Measurements from ENCODE around the gene ADCY5. TPM values are rescaled to one million over a fixed set of nuclear protein-coding genes. Genes with fewer than 3 reads are reported as not detected.

Gene ADCY5
- total and polyA plus RNA-seq, 2 donors (not counting 1 experiment from before 2014, with no cell fraction given): not detected

DNA sequence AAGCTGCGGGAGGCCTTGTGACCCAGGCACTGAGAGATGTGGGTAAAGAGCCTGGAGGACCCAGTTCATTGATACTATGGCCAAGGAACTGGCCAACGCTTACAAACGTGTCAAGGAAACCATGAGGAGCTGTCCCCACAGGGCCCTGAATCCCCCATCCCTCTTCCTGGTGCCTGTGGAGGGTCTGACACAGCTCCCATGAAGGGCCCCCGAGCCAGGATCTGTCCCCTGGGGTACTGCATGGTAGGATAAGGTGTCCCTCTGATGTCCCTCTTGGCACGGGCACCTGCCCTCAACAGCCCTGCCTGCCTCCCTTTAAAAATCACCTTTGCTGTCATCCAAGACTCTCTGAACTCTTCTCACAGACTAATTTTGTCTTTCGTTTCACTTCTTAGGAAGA lies 122.4 kb downstream of the ADCY5 start:
- no peaks in the 10 kb centered on the region for H3K36me3 ChIP-seq (replicated peaks in 1 of 2; ENCODE audit: control extremely low read depth in 1 of 2, control insufficient read depth in 1 of 2, extremely low read depth in 1 of 2, insufficient read depth in 2 of 2, low read length in 1 of 2)
- ATAC-seq (ENCODE audit: low read depth): no peak
- no peak overlapping the region for H3K27ac ChIP-seq (ENCODE audit: low read length in 2 of 2)
- H3K79me2 ChIP-seq (ENCODE audit: control insufficient read depth, insufficient read depth, low read length): no peaks in the 10 kb centered on the region
- H3K27me3 Mint-ChIP-seq: peaks cover 21% of the 10 kb centered on the region
- H3K4me1 ChIP-seq (ENCODE audit: control insufficient read depth in 2 of 2, insufficient read depth in 2 of 2, low read length in 2 of 2): no peaks in the 10 kb centered on the region
- 91% methylated on average over 4 of the region's 6 CpGs for whole genome bisulfite sequencing (ENCODE audit: insufficient coverage)
- POLR2A ChIA-PET: no interaction called here
- no peak overlapping the region for H3K4me2 ChIP-seq (replicated peaks; ENCODE audit: low read depth, low read length, poor library complexity, severe bottlenecking)
- no peak for DNase-seq
- no peaks in the 10 kb centered on the region for H3K4me1 Mint-ChIP-seq
- H3K9ac ChIP-seq (ENCODE audit: low read length): no peak overlapping the region
- no peak overlapping the region for H2AFZ ChIP-seq (ENCODE audit: insufficient read depth, low read depth, low read length, poor library complexity, severe bottlenecking)
- no peaks in the 10 kb centered on the region for H3K9me3 ChIP-seq (ENCODE audit: control extremely low read depth in 1 of 3, control insufficient read depth in 2 of 3, insufficient read depth in 1 of 3, low read length in 2 of 3)
- no peak overlapping the region for H3K4me3 Mint-ChIP-seq
- TF ChIP-seq CTCF (IDR thresholded peaks at IDR 0.05): no peak
- no peak for TF ChIP-seq EZH2 (IDR thresholded peaks at IDR 0.05; ENCODE audit: borderline replicate concordance, insufficient read depth, low read depth, low read length, poor library complexity, severe bottlenecking)
- peaks cover 0 to 2% (median 0%) of the 10 kb centered on the region in 4 experiments for H3K27me3 ChIP-seq (replicated peaks in 1 of 4; ENCODE audit: control extremely low read depth in 1 of 4, control insufficient read depth in 3 of 4, insufficient read depth in 4 of 4, low read length in 3 of 4)
- H3K4me3 ChIP-seq (ENCODE audit: control extremely low read depth in 1 of 5, extremely low read depth in 1 of 5, insufficient read depth in 1 of 5, low read depth in 2 of 5, low read length in 4 of 5): no peak overlapping the region
- intact Hi-C loops (cut with micrococcal nuclease): no loop called here
- CTCF ChIA-PET: interaction anchor here (0.5 to 3.5 kb wide), 5 partner anchors 16 to 397 kb away, joined by 3 to 19 read pairs (median 5); no protein-coding TSS in a partner anchor
- no peaks in the 10 kb centered on the region for H3K9me3 Mint-ChIP-seq (ENCODE audit: insufficient read depth)
- H4K20me1 ChIP-seq (ENCODE audit: control insufficient read depth, insufficient read depth, low read length, poor library complexity, severe bottlenecking): no peaks in the 10 kb centered on the region
- H3K27ac Mint-ChIP-seq: no peak overlapping the region

GRCh38 chr3:123325766-123326256 lies 123.1 kb downstream of the ADCY5 start:
- H3K9me3 Mint-ChIP-seq (ENCODE audit: insufficient read depth): no peaks in the 10 kb centered on the region
- H3K27ac Mint-ChIP-seq: no peak overlapping the region

More at GRCh38 chr3:123325766-123326256, 123.1 kb downstream of the ADCY5 start:
- Mint-ChIP-seq H3K27me3 (peaks cover 27% of the 10 kb centered on the region), H3K4me1 (no peaks in the 10 kb centered on the region), H3K4me3 (no peak overlapping the region)
- ATAC-seq (ENCODE audit: low read depth): no peak
- Histone ChIP-seq H3K9me3 (ENCODE audit: control extremely low read depth in 1 of 3, control insufficient read depth in 2 of 3, insufficient read depth in 1 of 3, low read length in 2 of 3) (no peaks in the 10 kb centered on the region), H2AFZ (ENCODE audit: insufficient read depth, low read depth, low read length, poor library complexity, severe bottlenecking) (no peak overlapping the region), H3K9ac (ENCODE audit: low read length) (no peak overlapping the region), H3K4me3 (ENCODE audit: control extremely low read depth in 1 of 5, extremely low read depth in 1 of 5, insufficient read depth in 1 of 5, low read depth in 2 of 5, low read length in 4 of 5) (no peak overlapping the region), H3K4me1 (ENCODE audit: control insufficient read depth in 2 of 2, insufficient read depth in 2 of 2, low read length in 2 of 2) (no peaks in the 10 kb centered on the region), H3K36me3 (replicated peaks in 1 of 2; ENCODE audit: control extremely low read depth in 1 of 2, control insufficient read depth in 1 of 2, extremely low read depth in 1 of 2, insufficient read depth in 2 of 2, low read length in 1 of 2) (no peaks in the 10 kb centered on the region), H3K4me2 (replicated peaks; ENCODE audit: low read depth, low read length, poor library complexity, severe bottlenecking) (no peak overlapping the region), H3K79me2 (ENCODE audit: control insufficient read depth, insufficient read depth, low read length) (no peaks in the 10 kb centered on the region), H3K27ac (ENCODE audit: low read length in 2 of 2) (no peak overlapping the region), H3K27me3 (replicated peaks in 1 of 4; ENCODE audit: control extremely low read depth in 1 of 4, control insufficient read depth in 3 of 4, insufficient read depth in 4 of 4, low read length in 3 of 4) (peaks cover 0 to 2% (median 0%) of the 10 kb centered on the region in 4 experiments), H4K20me1 (ENCODE audit: control insufficient read depth, insufficient read depth, low read length, poor library complexity, severe bottlenecking) (no peaks in the 10 kb centered on the region)
- ChIA-PET CTCF (interaction anchor here (0.5 to 3.5 kb wide), 4 partner anchors 16 to 398 kb away, joined by 3 to 19 read pairs (median 6); no protein-coding TSS in a partner anchor), POLR2A (no interaction called here)
- no peak for DNase-seq
- TF ChIP-seq CTCF (IDR thresholded peaks at IDR 0.05) (no peak), EZH2 (IDR thresholded peaks at IDR 0.05; ENCODE audit: borderline replicate concordance, insufficient read depth, low read depth, low read length, poor library complexity, severe bottlenecking) (no peak)
- intact Hi-C loops (cut with micrococcal nuclease): no loop called here
- 95% methylated on average over 6 of the region's 8 CpGs for WGBS (ENCODE audit: insufficient coverage)
